NOMO-1 treated with DMSO at 0.1 percent for 48 hours (cell line): ENCODE data around the gene PLA2G1B.
A peak's percentile ranks its signal among the peaks of the same experiment; 100 is the strongest.

Source experiments
- DNase-seq: peaks from one replicate; lab custom pipeline; 2025; ENCODE audit not compliant: unreplicated experiment; lab: John Stamatoyannopoulos, UW

PLA2G1B gene

DNA sequence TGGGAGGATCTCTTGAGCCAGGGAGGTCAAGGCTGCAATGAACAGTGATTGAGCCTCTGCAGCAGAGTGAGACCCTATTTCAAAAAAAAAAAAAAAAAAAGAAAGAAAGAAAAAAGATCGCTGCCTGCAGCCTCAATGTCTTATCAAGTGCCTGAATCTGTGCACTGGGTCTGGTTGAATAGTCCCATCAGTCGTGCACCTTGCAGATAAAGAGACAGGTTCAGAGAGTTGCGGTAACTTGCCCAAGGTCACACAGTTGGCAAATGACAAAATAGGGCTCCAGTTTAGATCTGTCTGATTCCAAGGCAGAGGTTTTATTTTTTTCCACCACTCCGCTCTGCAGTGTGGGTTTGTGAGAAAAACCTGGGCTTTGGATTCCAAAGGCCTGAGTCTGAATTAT, 649 bp upstream of the PLA2G1B start:
- DNase-seq, result no peak

DNA sequence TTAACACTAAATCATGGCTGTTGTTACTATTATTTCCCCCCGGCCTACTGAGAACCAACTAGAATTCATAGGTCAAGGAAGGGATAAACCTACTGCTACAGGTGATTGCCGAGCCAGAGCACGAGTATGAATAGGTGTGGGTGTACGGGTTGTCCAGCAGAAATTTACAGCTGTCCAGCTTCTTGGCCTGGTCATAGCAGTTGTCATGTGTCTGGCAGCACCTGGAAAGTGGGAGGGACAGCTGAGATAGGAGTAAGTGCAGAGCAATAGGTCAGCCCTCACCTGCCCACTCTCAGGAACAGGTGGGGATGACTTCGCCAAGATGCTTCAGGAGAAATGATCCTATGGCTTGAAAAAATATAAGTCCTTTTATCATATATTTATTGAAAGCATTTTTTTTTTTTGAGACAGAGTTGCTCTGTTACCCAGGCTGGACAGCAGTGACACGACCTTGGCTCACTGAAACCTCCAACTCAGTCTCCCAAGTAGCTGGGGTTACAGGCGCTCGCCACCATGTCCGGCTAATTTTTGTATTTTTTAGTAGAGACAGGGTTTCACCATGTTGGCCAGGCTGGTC, 2.6 kb downstream of the PLA2G1B start:
- DNase-seq, result no peak

DNA sequence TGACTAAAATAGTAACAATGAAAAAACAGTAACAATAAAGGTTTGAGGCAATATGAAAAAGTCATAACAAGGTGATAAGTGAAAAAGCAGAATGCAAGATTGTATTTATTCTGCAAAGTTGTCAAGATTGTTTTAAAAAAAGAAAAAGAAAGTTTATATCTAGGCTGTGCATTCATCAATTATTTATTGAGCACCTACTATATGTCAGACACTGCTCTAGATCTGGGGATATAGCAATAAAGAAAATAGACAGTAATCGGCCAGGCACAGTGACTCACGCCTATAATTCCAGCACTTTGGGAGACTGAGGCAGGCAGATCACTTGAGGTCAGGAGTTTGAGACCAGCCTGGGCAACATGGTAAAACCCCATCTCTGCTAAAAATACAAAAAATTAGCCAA, 3.8 kb downstream of the PLA2G1B start:
- no peak for DNase-seq

DNA sequence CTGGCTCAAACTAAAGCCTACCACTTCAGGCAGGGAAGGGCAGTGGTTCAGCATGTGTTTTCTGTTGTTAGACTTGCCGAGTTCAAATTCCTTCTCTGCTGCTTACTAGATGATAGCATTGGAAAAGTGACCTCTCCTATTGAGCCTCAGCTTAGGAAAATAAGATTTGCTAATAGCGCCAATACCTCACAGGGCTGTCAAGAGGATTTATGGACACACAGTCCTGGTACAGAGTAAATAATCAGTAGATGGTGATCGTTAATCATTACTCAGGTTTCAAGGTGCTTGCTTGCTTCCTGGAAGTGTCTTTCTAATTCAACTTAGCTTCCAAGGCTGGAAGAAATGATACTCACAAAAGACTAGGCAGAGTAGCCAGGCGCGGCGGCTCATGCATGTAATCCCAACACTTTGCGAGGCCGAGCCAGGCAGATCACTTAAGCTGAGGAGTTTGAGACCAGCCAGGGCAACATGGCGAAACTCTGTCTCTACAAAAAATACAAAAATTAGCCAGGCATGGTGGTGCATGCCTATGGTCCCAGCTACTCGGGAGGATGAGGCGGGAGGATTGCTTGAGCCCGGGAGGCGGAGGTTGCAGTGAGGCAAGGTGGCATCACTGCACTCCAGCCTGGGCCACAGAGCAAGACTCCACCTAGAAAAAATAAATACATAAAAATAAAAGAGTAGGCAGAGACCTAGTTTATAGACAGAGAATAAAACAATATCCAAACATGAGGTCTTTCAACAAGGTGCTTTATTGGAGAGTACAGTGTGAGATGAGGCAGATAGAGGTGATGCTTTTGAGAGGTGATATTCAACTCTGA, 6.0 kb downstream of the PLA2G1B start:
- DNase-seq, result no peak

DNA sequence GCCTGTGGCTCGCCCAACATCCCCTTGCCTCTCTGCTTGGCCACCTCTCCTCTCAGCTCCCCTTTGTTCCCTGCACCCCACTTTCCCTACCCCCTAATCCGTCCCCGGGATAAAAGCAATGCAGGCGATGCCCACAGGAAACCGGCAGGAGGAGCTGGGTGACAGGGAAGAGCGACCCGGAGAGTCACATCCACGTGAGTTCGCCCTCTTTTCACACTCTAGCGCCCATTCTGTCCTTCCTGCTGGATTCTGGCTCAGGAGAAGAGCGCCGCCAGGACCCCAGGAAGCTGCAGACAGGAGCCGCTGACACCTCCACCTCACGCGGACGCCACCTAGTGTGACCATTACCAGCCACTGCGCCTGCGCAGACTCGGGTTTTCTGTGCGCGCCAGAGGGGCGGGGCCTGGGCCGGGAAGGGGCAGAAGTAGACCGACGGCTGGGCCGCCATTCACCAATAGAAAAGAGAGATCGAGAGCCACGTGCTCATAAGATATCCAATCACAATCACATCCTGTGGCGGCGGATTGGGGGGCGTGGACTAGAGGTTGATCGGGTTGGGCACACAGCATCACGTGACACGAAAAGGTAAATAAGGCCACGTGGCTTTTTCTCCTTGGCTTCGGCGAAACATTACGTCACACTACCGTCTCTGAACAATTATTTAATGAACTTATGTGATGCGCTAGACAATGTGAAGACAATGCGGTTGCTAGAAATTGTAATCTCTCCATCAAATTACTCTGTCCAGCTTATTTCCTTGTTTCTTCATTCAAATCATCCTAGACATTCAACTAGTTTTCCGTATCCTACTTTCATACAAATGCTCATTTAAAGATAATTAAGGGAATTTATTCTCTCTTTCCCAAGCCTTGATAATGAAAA, 10.1 kb downstream of the PLA2G1B start:
- DNase-seq, result peak; percentile 100

DNA sequence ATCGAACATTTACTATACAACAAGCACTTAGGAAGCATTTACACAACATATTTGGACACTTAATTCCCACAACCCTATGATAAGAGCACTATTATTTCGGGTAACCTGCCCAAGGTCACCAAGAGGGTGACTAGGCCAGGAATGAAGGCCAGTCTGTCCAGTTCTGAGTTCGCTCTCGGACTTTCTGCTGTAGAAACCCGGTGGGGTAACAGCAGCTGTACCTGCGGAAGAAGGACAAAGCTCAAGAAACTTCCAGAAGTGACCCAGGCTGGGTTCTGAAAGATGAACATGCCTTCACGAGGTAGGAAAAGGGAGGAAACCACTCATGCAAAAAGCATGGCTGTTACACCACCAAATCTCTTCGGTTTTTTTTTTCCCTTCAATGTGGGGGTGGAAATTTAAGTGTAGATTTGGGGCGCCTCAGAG, 10.8 kb downstream of the PLA2G1B start:
- DNase-seq, result no peak

DNA sequence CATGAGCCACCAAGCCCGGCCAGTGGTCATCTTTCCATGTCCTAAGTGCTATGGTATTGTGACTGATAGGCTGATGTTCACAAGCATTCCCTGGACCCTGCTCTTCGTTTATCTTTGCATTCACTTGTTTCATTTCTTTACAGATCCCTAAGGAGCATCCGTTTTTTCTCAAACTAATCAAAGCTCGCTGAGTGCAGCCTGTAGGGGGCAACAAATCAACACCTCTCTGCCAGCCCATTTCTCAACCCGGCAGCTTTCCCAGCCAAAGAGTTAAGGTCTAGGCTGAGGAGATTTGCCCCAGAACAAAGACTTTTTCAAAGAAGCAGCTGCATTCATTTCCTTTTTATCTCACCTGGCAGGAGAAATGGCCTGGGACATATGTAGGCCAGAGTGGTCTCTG, 13.4 kb downstream of the PLA2G1B start:
- DNase-seq, result no peak

DNA sequence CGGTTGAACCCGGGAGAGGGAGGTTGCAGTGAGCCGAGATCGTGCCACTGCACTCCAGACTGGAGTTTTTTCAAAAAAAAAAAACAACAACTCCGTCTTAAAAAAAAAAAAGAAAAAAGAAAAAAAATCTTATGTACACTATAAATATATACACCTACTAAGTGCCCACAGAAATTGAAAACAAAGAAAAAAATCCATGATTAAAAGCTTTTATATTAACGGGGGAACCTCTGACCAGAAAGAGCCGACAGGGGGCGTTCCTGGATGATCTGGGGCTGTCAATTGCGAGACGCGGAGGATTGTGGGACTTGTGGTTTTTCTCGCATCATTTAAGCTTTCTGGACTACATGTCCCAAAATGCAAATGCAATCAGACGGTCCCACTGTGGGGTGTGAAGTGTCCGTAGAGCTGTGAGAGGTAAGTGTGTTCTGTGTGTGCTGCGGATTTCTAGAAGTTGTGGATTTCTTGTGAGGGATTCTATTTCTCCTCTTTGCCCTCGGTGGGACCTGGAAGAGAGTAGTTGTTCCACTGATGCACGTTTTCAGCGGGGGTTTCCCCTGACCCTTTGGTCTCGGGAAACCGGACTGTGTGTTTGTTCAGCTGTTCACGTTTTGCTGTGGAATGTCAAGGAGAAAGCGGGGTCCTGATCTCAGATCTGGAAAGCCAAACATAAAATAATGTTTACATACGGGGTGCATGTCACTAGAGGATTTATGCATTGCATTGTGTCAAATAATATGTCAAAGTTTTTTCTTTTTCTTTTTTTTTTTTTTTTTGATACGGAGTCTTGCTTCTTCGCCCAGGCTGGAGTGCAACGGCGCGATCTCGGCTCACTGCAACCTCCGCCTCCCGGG, 25.4 kb downstream of the PLA2G1B start, which contains the start of gene SIRT4:
Gene SIRT4 (plus strand): TSS at position 360 of the 854 bp plus-strand sequence. CDS start 1,241 bp downstream, outside the sequence.
- DNase-seq, result peak; percentile 94

DNA sequence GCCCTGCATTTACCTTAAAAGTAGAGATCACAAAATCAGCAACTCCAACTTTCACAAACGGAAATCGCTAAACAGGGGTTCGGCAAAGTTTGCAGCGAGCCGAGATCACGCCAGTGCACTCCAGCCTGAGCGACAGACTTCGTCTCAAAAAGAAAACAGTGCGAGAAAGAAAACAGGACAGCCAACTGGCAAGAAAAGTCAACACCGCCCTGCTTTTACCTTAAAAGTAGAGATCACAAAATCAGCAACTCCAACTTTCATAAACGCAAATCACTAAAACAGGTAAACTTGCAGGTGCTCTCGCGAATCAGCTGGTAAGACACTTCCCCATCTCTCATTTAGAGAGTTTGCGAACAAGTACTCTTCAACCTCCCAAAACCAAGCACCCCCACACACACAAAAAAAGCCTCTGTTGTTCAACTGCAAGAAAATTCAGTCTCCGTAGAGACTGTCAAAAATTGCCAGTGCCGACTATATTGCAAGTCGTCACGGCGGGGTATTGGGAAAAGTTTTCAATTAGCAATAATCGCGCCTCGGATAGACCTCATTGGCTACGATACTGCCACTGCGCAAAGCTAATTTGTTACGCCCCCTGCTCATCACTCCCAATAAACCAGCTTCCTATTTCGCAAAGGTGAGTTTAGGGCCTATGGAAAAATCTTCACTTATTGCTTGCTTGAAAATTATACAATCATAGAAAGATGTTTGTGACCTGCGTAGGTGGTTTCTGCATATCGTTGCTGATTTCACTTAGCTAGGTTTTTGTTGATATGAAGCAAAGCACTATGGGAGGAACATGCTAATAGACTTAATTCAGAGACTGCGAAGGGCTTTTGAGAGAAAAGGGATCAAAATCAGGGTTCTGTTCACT, 34.7 kb downstream of the PLA2G1B start, which contains the start of gene RNU4-1:
Gene RNU4-1 (minus strand): TSS at position 577 of the 871 bp plus-strand sequence.
- DNase-seq, result peak; percentile 93

DNA sequence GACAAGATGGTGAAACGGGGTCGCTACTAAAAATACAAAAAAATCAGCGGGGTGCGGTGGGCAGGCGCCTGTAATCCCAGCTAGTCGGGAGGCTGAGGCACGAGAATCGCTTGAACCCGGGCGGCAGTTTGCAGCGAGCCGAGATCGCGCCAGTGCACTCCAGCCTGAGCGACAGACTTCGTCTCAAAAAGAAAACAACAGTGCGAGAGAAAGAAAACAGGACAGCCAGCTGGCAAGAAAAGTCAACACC, 35.2 kb downstream of the PLA2G1B start:
- DNase-seq, result no peak

DNA sequence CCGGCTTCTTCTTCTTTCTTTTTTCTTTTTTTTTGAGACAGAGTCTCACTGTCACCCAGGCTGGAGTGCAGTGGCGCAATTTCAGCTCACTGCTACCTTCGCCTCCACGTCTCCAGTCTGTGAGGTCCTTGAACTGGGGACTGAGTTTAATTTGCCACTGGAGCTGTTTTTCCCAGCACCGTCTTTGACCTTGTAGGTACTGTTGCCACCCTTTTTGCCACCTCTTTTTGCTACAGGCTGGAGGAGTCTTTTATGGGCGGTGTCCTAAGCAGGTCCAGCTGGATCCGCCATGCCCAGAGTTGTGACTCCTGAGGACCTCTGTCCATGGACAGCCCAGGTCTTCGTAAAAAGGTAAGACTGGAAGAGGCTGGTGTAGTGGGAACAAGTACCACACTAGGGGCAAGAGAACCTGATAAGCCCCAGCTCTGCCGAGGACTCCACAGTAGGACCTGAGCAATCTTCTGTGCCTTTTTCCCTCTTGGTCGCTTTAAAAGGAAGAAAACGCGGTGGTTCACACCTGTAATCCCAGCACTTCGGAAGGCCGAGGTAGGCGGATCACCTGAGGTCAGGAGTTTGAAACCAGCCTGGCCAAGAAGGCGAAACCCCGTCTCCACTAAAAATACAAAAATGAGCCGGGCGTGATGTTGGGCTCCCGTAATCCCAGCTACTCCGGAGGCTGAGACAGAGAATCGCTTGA, 36.8 kb downstream of the PLA2G1B start:
- DNase-seq, result peak; percentile 35

DNA sequence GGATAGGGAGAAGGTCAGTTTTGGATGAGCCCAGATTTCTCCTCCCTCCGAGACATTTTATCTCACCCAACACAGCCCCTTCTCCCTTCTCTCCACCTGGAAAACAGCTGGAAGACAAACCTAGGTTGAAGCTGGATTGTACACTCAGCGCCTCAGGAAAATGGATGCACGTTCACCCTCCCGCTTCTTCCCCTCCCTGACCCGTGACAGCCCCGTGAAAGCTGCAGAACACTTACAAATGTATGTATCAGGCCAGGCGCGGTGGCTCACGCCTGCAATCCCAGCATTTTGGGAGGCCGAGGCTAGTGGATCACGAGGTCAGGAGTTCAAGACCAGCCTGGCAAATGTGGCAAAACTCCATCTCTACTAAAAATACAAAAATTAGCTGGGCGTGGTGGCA, 40.1 kb downstream of the PLA2G1B start:
- no peak for DNase-seq

DNA sequence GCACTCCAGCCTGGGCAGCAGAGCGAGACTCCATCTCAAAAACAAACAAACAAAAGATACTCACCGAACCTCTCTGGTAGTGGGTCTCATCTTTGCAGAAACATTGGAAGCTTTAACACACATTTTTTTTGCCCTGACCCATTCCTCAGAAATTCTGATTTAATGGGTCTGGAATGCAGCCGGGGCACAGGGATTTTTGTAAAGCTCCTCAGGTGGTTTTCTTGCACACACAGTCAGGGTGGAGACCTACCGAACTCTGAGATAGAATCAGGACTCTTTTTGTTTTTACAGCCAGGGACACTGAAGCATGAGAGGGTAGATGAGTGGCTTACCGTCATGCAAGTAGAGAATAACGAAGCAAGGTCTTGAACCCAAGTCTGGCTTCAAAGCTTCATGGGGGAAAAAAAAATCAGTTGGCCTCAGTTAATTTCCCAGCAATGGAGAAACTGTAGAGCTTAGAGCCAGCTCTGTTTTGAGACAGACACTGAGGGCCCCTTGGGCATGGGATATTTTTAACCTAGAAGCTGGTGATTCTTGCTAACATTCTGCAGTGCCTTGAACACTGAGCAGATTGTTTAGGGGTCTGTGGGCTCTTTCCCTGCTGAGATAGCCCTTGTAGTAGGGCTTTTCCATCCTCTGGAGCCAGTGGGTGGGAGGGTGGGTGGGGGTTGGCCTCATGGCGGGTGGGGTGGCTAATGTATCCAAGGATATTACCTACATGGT, 40.6 kb downstream of the PLA2G1B start:
- no peak for DNase-seq

DNA sequence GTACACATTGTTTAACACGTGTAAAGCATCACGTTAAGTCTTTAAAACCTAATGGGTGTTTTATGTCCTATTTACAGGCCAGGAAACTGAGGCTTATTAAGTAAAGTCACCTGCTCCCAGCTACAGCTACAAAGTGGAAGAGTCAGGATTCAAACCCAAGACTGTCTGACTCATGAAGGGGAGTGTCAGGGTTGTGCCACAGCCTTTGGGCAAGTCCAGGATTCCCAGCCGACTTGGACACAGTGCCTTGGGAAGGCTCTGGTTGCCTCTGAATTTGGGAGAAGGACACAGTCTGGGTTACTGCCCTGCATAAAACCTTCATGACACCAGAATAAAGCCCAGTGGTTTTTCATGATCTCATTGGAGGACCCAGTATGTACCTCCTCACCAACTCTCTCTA, 43.2 kb downstream of the PLA2G1B start:
- DNase-seq, result no peak

DNA sequence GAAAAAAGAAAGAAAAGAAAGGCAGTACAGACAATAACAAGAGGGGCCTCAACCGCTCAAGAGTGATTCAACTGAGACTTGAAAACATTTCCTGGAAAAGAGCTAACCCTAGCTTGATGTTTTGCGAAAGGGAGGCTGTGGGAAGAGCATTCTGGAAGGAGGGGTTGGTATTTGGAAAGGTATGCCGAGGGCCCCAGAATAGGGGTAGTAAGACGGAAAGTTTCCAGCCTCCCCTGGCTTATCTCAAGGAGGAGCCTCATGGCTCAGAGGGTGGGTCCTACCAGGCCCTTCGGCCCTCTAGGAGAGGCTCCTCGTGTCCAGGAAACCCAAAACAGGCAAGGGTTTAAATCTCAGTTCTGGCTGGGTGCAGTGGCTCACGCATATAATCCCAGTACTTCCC, 44.3 kb downstream of the PLA2G1B start:
- no peak for DNase-seq

DNA sequence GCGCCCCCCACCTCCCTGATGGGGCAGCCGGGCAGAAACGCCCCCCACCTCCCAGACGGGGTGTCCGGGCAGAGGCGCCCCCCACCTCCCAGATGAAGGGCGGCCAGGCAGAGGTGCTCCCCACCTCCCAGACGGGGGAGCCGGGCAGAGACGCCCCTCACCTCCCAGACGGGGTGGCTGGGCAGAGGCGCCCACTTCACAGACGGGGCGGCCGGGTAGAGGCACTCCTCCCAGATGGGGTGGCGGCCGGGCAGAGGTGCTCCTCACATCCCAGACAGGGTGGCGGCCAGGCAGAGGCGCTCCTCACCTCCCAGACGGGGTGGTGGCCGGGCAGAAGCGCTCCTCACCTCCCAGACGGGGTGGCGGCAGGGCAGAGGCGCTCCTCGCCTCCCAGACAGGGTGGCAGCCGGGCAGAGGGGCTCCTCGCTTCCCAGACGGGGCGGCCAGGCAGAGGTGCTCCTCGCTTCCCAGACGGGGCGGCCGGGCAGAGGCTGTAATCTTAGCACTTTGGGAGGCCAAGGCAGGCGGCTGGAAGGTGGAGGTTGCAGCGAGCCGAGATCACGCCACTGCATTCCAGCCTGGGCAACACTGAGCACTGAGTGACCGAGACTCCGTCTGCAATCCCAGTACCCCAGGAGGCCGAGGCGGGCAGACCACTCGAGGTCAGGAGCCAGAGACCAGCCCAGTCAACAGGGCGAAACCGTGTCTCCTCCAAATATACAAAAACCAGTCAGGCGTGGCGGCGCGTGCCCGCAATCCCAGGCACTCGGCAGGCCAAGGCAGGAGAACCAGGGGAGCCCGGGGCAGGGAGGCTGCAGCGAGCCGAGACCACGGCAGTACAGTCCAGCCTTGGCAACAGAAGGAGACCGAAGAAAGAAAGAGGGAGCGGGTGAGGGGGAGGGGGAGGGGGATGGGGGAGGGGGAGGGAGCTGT, 49.2 kb downstream of the PLA2G1B start:
- no peak for DNase-seq

DNA sequence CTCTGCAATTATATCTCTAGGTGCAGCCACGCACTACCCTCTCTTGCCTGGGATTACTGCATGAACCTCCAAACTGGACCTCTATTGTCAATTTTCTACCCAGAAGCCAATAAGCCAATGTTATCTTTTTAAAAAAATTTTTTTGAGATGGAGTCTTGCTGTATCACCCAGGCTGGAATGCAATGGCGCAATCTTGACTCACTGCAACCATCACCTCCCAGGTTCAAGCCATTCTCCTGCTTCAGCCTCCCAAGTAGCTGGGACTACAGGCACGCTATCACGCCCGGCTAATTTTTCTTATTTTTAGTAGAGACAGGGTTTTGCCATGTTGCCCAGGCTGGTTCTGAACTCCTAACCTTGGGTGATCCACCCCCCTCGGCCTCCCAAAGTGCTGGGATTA, 50.8 kb downstream of the PLA2G1B start:
- DNase-seq, result no peak
